CD4-positive, alpha-beta T cell treated with Interleukin-21 for 1 hour (primary cell): Measurements from ENCODE around the gene RBPJL.
A peak's percentile ranks its signal among the peaks of the same experiment; 100 is the strongest.
"Not testable (repeated sequence)": the region's sequence is repeated elsewhere in the genome, so short reads cannot be mapped to it uniquely, and the experiment has no call there.

ENCODE experiments used
- DNase-seq: peaks from one replicate; pipeline ENCODE4 v3.0.0-alpha.2; 2020

Gene RBPJL

GRCh38 chr20:45342855-45343531 lies 36.4 kb downstream of the RBPJL start:
- DNase-seq: no peak

DNA sequence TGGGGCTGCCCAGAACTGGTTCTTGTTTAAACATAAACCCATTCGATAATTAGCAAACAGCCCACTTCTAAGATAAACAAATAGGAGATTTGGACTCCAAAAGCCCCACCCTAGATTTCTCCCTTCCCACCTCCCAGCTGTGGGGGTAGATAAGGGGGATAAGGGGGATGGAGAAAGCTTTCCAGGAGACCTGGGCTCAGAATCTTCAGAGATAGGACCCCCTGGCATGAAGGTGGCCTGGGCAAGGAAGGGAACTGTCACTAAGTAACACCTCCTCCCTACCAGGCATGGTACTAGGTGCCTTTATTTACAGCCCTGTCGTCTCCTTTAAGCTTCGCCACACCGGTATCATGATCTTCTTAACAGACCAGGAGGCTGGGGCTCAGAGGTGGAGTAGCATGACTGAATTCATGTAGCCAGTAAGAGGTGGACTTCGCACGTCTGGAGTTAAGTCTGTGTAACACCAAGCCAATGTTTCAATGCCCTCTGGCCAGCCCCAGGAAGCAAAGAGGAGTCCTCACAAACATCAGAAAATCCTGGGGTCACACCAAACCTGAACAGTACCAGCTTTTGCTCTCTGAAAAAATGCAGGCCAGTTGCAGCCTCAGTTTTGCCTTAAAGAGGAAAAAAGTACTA lies 37.0 kb downstream of the RBPJL start:
- no peak for DNase-seq

DNA sequence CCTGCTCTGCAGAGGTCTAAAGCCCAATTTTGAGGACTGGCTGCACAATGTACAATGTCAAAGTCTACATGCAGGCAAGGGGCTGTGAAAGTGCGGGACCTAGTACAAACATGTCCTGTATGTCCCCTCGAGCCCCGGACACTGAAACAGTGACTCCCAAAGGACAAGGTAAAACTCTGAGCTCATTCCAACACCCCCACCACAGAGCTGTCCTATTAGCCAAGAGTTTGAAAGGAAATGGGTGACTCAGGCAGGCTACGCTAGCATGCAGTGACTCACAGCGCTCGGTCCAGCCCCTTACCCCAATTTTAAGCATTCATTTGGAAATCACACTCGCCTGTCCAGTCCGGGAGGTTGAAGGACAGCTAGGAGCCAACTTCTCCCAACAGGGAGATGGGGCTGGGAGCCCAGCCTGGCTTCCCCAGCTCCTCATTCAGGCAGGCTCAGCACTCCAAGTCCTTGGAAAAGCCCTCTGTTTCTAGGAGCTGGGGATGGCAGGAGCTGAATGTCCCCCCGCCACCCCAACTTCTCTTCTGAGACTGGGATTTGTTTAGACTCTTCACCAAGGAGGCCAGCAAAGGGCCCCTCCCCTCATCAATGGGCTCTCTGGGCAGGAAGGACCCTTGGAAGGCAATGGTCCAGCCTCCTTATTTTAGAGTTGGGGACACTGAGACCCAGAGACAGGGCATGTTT lies 37.7 kb downstream of the RBPJL start:
- DNase-seq: no peak

GRCh38 chr20:45345104-45345936 lies 38.7 kb downstream of the RBPJL start:
- DNase-seq: no peak

- no peak for DNase-seq
Observed at GRCh38 chr20:45346291-45346718, 39.7 kb downstream of the RBPJL start.

DNA sequence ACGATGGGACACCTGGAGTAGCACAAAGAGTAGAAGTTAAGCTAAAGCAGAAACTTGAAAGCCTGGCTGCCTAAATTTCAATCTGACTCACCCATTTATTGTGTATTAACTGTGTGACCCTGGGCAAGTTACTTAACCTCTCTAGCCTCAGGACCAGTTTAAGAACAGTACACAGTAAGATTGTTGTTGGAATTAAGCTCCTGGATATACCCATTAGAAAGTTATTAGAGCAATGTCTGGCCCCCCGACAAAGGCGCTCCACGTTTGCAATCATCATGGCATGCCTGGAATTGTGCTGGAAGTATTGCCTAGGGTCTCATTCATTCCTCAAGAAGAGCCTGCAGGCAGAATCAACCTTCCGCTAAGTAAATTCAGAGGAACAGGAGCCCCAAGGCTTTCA lies 40.2 kb downstream of the RBPJL start:
- no peak for DNase-seq

DNA sequence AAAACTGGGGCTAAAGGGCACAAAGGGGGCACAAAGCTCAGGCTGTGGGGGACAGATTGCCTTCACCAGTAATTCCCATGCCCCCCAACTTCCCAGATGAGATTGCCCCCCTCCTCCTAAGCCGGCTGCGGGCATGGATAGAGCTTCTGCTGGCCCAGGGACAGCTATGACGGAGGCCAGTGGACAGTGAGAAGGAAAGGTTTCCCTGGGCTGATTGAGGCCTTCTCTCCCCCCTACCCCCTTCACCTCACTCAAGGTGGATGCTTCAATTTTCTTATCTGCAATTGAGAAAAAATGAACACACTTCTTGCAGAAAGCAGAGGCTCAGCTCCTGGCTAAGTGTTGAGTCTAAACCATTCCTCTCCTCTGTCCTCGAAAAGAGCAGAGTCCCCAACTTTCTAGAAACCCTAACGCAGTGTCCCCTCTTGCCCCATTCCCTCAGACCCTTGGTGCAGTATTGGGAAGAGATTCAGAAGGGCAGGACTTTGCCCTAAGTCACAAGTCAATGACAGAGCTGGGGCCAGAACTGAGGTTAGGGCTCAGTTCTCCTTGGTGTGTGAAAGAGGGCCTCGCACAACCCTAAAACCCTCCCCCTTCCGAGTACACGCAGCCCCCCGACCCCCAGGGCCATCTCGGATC lies 40.8 kb downstream of the RBPJL start:
- no peak for DNase-seq

DNA sequence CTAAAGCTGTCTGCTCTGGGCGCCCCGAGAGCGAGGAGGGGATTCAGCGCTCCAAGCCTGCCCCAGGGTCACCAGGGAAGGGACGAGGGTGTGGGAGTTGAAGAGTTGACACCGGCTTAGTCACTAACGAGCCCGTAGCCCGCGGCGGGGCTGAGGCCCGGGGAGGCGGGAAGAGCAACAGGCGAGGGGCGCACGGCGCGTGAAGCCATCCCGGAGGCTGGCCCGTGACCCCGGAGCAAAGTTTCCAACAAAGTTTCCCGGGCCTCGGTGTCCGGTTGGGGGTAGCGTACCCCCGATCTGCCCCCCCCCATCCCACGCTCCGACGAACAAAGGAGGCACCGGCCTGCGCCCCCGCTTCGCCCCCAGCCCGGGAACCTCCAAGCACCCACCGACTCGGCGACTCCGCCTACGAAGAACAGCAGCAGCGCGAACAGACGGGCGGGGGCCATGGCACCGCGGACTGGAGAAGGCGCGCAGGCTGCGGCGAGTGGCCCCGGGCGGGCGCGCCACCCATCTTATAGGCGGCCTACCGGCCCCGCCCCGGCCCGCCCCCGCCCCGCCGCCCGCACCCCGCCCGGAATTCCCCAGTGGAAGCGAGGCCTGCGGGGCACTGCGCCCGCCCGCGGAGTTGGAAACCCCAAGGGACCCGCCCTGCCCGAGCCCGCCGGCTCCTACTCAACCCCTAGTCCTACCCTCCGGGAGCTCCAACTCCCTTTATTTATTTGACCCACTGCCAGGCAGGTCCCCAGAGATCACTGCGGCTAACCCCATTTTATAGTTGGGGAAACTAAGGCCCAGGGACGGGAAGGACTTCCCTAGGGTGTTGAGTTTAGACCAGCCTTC lies 41.5 kb downstream of the RBPJL start, which contains the start of gene SDC4:
TSS of gene SDC4 (minus strand) at position 489 of the 843 bp plus-strand sequence. CDS start at position 449, 40 bp downstream.
- peak; percentile 72 for DNase-seq

- DNase-seq: no peak
Observed at GRCh38 chr20:45350217-45350616, 43.6 kb downstream of the RBPJL start.

- not testable (repeated sequence) for DNase-seq
Observed at GRCh38 chr20:45350795-45351194, 44.2 kb downstream of the RBPJL start.

GRCh38 chr20:45352729-45353128 lies 46.1 kb downstream of the RBPJL start:
- DNase-seq: no peak

DNA sequence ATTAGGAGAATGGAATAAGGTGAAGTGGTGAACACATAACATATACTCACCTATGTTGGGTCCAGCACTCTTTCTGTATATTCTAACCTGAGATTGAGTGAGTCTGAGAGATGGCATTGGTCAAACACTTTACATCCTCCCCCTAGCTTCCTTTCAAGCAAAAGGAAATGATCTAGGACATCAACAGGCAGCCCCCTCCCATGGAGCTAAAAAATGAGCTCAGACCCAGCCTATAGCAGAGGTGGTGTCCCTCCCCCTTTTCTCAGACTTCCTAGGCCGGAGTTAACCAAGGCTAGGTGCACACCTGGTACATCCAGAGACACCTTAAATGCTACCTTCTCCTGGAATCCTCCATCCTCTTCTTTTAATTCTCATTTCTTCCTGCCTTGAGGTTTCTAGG lies 47.1 kb downstream of the RBPJL start:
- DNase-seq: no peak

DNA sequence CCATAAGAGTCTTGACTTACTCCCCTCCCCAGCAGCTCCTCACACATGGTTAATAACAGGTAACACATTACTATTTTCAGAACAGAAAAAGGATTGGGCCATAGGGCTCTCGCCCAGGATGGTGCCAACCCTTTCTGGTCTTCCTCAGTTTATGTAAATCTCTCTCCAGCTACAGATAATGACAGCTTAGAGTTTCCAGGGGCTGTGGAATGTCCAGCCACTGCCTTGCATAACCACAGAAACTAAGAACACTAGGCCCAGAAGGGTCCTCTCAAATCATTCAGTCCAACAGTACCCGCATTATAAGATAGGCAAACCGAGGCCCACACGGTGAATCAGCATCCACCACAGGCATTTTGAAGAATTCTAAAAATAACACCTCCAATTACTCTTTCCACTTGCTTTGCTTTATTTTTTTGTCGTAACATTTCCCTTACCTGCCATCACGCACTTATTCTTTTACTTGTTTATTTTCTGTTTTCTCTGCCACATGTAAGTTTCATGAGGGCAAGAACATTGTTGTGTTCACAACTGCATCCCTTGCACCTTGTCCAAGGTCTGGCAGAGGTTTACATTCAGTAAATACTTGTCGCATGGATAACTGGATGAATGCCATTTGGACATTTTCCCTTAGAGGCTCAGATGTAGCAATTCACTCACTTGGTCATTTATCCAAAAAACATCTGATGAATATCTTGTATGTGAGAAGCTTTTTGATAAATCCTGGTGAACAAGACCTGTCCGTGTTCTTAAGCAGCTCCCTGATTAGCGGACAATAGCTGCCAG lies 48.0 kb downstream of the RBPJL start:
- no peak for DNase-seq

DNA sequence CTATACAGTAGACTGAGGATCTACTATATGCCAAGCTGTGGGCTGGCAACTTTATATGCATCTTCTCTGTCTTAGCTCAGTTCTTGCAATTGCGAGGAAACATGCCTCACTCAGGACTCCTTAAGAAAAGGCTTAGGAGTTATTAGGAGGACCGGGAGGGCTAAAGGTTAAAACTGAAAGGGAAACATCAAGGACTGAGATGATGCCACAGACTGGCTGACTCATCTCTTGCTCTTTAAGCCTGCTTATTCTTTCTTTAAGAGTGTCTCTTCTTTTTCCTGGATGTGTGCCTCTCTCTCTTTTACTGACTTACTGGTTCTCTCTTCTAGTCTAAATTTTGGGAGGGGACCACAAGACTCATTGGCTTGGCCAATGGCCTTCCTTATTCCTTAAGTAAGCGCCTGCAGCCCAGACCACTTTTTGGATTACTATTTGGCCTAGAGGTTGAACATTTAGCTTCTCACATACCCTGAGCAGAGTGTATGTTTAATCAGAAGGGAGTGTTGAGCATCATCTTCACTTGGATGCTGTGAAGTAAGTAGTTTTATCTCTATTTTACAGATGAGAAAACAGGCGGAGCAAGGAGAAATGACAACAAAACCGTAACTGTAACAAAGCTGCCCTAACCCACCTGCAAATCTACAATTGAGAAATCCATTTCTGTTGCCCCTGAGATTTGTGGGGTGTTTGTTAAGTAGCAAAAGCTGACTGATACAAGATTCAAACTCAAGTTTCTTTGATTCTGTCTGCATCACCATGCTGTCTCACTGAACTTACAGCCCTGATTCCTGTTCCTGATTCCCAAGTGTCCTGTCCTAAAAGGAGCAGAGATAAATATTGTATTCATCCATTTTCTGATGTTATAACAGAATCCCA lies 48.8 kb downstream of the RBPJL start:
- no peak for DNase-seq

DNA sequence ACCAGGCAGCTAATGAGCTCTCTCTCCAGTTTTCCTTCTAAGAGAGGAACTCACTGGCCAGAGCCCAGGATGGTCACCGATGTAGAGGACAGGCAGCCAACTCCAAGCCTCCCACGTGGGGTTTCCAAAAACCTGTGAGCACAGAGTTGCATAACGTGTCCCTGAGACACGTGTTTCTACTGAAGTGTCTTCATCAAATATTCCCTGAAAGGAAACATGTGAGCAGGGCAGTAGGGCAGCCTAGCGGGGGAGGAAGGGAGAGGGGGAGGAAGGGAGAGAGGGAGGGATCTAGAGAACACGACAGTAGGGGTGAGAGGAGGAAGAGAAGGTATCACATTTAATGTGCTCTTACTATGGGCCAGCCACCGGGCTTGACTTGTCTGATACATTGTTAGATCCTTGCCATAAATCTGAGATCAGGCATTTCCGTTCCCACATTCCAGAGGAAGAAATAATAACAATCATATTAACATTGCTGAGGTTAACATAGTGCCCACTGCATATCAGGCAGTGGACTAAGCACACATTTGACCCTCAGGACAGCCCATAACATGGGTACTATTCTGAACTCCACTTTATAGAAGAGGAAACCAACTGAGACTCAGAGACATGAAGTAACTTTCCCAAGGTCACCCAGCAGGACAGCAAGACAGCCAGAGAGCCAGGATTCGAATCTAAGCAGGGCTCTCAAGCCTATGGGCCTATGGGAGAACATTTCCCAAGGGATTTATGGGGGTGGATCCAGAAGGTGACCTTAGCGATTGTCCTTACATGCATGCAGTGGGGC lies 51.8 kb downstream of the RBPJL start:
- DNase-seq: no peak

DNA sequence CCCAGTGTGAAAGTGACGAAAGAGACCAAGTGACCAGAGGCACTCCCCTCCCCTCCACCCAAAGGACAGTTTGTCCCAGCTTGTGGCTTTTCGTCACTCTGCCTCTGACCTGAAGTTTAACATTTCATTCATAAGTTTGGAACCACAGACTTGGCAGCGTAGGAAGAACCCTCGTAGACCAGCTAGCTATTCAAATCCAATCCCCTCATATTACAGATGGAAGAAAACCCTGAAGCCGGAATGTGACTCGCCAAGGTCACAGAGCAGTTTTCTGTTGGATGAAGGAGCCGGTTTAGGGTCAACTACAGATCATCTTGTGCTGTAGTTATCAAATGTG lies 52.4 kb downstream of the RBPJL start:
- no peak for DNase-seq

GRCh38 chr20:45359406-45360148 lies 52.9 kb downstream of the RBPJL start:
- DNase-seq: no peak

- no peak for DNase-seq
Observed at GRCh38 chr20:45361793-45362192, 55.2 kb downstream of the RBPJL start.
